NCI-H1105 (cell line): ENCODE results near the gene SYNGR1.
"Not testable (repeated sequence)": the region's sequence is repeated elsewhere in the genome, so short reads cannot be mapped to it uniquely, and the experiment has no call there.

Source experiments
- DNase-seq: peaks from one replicate; lab custom pipeline; 2025; lab: John Stamatoyannopoulos, UW

SYNGR1 gene

GRCh38 chr22:39409516-39410029 lies 59.8 kb downstream of the SYNGR1 start:
- no peak for DNase-seq

- DNase-seq: no peak
Measured at GRCh38 chr22:39410264-39410663, 60.5 kb downstream of the SYNGR1 start.

- DNase-seq: not testable (repeated sequence)
Measured at GRCh38 chr22:39411828-39412365, 62.1 kb downstream of the SYNGR1 start.

- not testable (repeated sequence) for DNase-seq
Measured at GRCh38 chr22:39413204-39413603, 63.4 kb downstream of the SYNGR1 start.

GRCh38 chr22:39414377-39414776 lies 64.6 kb downstream of the SYNGR1 start:
- no peak for DNase-seq

- no peak for DNase-seq
Measured at GRCh38 chr22:39414886-39415285, 65.1 kb downstream of the SYNGR1 start.

GRCh38 chr22:39415506-39415905 lies 65.7 kb downstream of the SYNGR1 start:
- no peak for DNase-seq

GRCh38 chr22:39416319-39416718 lies 66.5 kb downstream of the SYNGR1 start:
- no peak for DNase-seq

- no peak for DNase-seq
Measured at GRCh38 chr22:39417641-39418040, 67.8 kb downstream of the SYNGR1 start.

- DNase-seq: no peak
Measured at GRCh38 chr22:39418696-39419095, 68.9 kb downstream of the SYNGR1 start.

- DNase-seq: no peak
Measured at GRCh38 chr22:39419096-39419495, 69.3 kb downstream of the SYNGR1 start.

- DNase-seq: no peak
Measured at GRCh38 chr22:39419911-39420310, 70.1 kb downstream of the SYNGR1 start.

- no peak for DNase-seq
Measured at GRCh38 chr22:39421691-39422090, 71.9 kb downstream of the SYNGR1 start.

GRCh38 chr22:39422101-39422500 lies 72.3 kb downstream of the SYNGR1 start:
- DNase-seq: no peak

GRCh38 chr22:39422721-39423120 lies 72.9 kb downstream of the SYNGR1 start:
- DNase-seq: no peak

- no peak for DNase-seq
Measured at GRCh38 chr22:39423976-39424375, 74.2 kb downstream of the SYNGR1 start.

GRCh38 chr22:39426380-39427043 lies 76.7 kb downstream of the SYNGR1 start:
- no peak for DNase-seq

GRCh38 chr22:39427751-39428596 lies 78.2 kb downstream of the SYNGR1 start:
- no peak for DNase-seq

GRCh38 chr22:39428597-39429071 lies 78.8 kb downstream of the SYNGR1 start:
- DNase-seq: no peak

- DNase-seq: no peak
Measured at GRCh38 chr22:39429186-39429585, 79.4 kb downstream of the SYNGR1 start.

- no peak for DNase-seq
Measured at GRCh38 chr22:39429916-39430575, 80.3 kb downstream of the SYNGR1 start.

- DNase-seq: no peak
Measured at GRCh38 chr22:39430576-39431150, 80.9 kb downstream of the SYNGR1 start.
